Activated CD8-positive, alpha-beta memory T cell treated with anti-CD3 and anti-CD28 coated beads, Interleukin-2, amount 50 U/mL, for 24 hours (primary cell): ENCODE results near the gene PTPN5.
"Not testable (repeated sequence)": the region's sequence is repeated elsewhere in the genome, so short reads cannot be mapped to it uniquely, and the experiment has no call there.

ENCODE experiments used
- DNase-seq: peaks from one replicate; pipeline ENCODE4 v3.0.0-alpha.2; 2020; ENCODE audit errors: extremely low read depth

PTPN5 gene

DNA sequence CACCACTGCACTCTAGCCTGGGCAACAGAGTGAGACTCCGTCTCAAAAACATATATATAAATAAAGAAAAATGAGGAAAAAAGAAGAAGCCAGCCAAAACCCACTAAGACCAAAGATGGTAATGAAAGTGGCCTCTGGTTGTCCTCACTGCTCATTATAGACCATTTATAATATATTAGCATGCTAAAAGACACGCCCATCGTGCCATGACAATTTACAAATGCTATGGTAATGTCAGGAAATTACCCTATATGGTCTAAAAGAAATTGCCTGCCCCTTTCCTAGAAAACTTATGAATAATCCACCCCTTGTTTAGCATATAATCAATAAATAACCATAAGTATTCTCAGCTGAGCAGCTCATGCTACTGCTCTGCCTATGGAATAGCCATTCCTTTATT is 109.1 kb downstream of the PTPN5 start:
- no peak for DNase-seq

GRCh38 chr11:18681949-18682348 is 109.6 kb downstream of the PTPN5 start:
- not testable (repeated sequence) for DNase-seq
